Suprapubic skin (tissue), 3 donors: ENCODE results near the gene MBP.

Experiments
- POLR2A ChIP-seq, 2 donors: fragments of 450-650 bp; IDR thresholded peaks; one replicate each; pipeline ENCODE4 v1.6.1; 2017; ENCODE audit warnings: antibody characterized with exemption in 2 of 2, mild to moderate bottlenecking in 2 of 2, moderate library complexity in 2 of 2
- TF ChIP-seq, protein P1 (sequence below), 2 donors: fragments of 200-600 bp in 1 of 2; fragments of 450-650 bp in 1 of 2; sonication (generic) in 1 of 2; IDR thresholded peaks; one replicate each; pipeline ENCODE4 v1.5.1; 2016 to 2019; ENCODE audit warnings: antibody characterized with exemption in 2 of 2, mild to moderate bottlenecking in 1 of 2, moderate library complexity in 1 of 2

GRCh38 chr18:77164026-77164425, 31.4 kb upstream of the MBP start:
- TF ChIP-seq, protein P1, sequence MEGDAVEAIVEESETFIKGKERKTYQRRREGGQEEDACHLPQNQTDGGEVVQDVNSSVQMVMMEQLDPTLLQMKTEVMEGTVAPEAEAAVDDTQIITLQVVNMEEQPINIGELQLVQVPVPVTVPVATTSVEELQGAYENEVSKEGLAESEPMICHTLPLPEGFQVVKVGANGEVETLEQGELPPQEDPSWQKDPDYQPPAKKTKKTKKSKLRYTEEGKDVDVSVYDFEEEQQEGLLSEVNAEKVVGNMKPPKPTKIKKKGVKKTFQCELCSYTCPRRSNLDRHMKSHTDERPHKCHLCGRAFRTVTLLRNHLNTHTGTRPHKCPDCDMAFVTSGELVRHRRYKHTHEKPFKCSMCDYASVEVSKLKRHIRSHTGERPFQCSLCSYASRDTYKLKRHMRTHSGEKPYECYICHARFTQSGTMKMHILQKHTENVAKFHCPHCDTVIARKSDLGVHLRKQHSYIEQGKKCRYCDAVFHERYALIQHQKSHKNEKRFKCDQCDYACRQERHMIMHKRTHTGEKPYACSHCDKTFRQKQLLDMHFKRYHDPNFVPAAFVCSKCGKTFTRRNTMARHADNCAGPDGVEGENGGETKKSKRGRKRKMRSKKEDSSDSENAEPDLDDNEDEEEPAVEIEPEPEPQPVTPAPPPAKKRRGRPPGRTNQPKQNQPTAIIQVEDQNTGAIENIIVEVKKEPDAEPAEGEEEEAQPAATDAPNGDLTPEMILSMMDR (IDR thresholded peaks at IDR 0.05), result no peak
- no peak for TF ChIP-seq POLR2A (IDR thresholded peaks at IDR 0.05)
